Upper lobe of left lung (tissue), 6 donors: Measurements from ENCODE around the gene TPRN. TPM values are rescaled to one million over a fixed set of nuclear protein-coding genes. Genes with fewer than 3 reads are reported as not detected.
A peak's percentile ranks its signal among the peaks of the same experiment; 100 is the strongest.

ENCODE experiments used
- ATAC-seq, 2 donors: fragments of 200-7000 bp; cut with Tn5 transposase; one replicate each; pipeline ENCODE4 v1.9.1; 2022; ENCODE audit warnings: mild to moderate bottlenecking in 2 of 2, moderate library complexity in 2 of 2; ENCODE audit not compliant: low FRiP score in 2 of 2
- DNase-seq, 2 donors: peaks; one replicate each; pipeline ENCODE4 v3.0.0-alpha.2; 2019 to 2020
- H3K27ac ChIP-seq, 4 donors: fragments of 200-600 bp; sonication (generic); one replicate each; pipeline ENCODE4 v1.5.1; 2016 to 2019
- H3K27me3 ChIP-seq, 4 donors: fragments of 200-600 bp; sonication (generic); one replicate each; pipeline ENCODE4 v1.5.1; 2017 to 2019
- H3K36me3 ChIP-seq, 4 donors: fragments of 200-600 bp; sonication (generic); one replicate each; pipeline ENCODE4 v1.5.1; 2016 to 2019
- H3K4me1 ChIP-seq, 4 donors: fragments of 200-600 bp; sonication (generic); one replicate each; pipeline ENCODE4 v1.5.1; 2018 to 2019
- H3K4me3 ChIP-seq, 4 donors: fragments of 200-600 bp; sonication (generic); one replicate each; pipeline ENCODE4 v1.5.1; 2017 to 2019; ENCODE audit warnings: mild to moderate bottlenecking in 2 of 4, moderate library complexity in 1 of 4
- H3K9me3 ChIP-seq, 4 donors: fragments of 200-600 bp; sonication (generic); one replicate each; pipeline ENCODE4 v1.5.1; 2018 to 2019
- EP300 ChIP-seq, 4 donors: sonication (generic); formaldehyde crosslinking; IDR thresholded peaks; one replicate each; pipeline ENCODE4 v1.5.1; 2017; ENCODE audit warnings: antibody characterized with exemption in 4 of 4, control low read depth in 2 of 4
- POLR2A ChIP-seq, 4 donors: fragments of 450-650 bp; IDR thresholded peaks; one replicate each; pipeline ENCODE4 v1.5.1; 2016 to 2017; ENCODE audit warnings: antibody characterized with exemption in 4 of 4, mild to moderate bottlenecking in 2 of 4
- POLR2AphosphoS5 ChIP-seq, 2 donors: sonication (generic); formaldehyde crosslinking; IDR thresholded peaks; one replicate each; pipeline ENCODE4 v1.5.1; 2017; ENCODE audit warnings: antibody characterized with exemption in 2 of 2
- WGBS, 2 donors: methylation state at CpG; one replicate each; pipeline ENCODE4 v1.1.5; 2017 to 2018; 5-methylcytosine and 5-hydroxymethylcytosine counted together
- total RNA-seq, 6 donors: library from RNA; depleted of rRNA in 4 of 6; stranded (reverse); fragments of >200 nt in 4 of 6; gene quantifications; one replicate each; pipeline versions ENCODE4 v1.1.0 to v1.2.1, GENCODE V29; 2016 to 2021
- TF ChIP-seq, protein P1 (sequence below), 6 experiments: fragments of 450-650 bp in 4 of 6; fragments of 200-600 bp in 2 of 6; sonication (generic) in 2 of 6; IDR thresholded peaks; one replicate each; pipeline ENCODE4 v1.5.1; 2016 to 2019; ENCODE audit warnings: antibody characterized with exemption in 6 of 6
- donor health status: DM: no; HTN: no; CAD: no; lungs with moderate emphysema.
- donor health status: DM: no; HTN: yes; CAD: no; lungs with severe emphysema.

Gene TPRN
- total RNA-seq, 6 donors from 2014 or later = 18.9 to 33.1 (median 27.1) TPM

DNA sequence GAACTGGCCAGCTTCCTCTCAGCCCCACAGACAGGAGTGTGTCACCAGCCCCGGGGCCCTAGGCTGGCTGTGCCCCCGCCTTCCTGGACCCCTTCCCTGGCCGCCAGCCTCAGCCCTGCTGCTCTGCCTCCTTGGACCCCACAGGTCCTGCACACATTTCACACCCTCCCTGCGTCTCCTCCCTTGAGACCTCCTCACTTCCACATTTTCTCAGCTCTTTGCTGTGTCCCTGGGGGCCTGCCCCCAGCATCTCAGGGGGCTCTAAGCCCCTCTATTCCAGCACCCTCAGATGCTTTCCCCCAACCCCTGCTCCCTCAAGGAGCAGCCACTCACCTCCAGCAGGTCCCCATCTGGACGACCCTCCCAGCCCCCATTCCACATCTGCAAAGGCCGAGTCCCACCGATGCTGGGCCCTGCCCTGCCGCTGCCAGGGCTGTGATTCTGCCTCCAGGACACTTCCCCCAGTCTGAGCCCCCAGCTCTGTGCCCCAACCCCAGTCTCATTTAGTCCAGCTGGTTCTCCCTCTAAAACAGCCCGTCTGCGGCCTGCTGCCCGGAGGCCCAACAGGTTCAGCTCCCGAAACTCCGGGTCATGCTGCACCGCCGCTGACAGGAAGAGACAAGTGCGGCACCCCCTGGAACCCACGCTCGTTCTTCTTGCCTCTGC, 34.4 kb upstream of the TPRN start:
- ATAC-seq (no peak), DNase-seq (peak in 1 of 2 donors; percentile 73)
- Histone ChIP-seq H3K27ac (no peak overlapping the region), H3K4me3 (no peak overlapping the region), H3K36me3 (no peaks in the 10 kb centered on the region), H3K9me3 (no peaks in the 10 kb centered on the region), H3K4me1 (peaks cover 19 to 45% (median 28%) of the 10 kb centered on the region in 4 donors), H3K27me3 (peaks cover 0 to 20% (median 4%) of the 10 kb centered on the region in 4 donors)
- no peak for TF ChIP-seq POLR2A (IDR thresholded peaks at IDR 0.05)
- TF ChIP-seq, protein P1, sequence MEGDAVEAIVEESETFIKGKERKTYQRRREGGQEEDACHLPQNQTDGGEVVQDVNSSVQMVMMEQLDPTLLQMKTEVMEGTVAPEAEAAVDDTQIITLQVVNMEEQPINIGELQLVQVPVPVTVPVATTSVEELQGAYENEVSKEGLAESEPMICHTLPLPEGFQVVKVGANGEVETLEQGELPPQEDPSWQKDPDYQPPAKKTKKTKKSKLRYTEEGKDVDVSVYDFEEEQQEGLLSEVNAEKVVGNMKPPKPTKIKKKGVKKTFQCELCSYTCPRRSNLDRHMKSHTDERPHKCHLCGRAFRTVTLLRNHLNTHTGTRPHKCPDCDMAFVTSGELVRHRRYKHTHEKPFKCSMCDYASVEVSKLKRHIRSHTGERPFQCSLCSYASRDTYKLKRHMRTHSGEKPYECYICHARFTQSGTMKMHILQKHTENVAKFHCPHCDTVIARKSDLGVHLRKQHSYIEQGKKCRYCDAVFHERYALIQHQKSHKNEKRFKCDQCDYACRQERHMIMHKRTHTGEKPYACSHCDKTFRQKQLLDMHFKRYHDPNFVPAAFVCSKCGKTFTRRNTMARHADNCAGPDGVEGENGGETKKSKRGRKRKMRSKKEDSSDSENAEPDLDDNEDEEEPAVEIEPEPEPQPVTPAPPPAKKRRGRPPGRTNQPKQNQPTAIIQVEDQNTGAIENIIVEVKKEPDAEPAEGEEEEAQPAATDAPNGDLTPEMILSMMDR (IDR thresholded peaks at IDR 0.05) = no peak
- TF ChIP-seq POLR2AphosphoS5 (IDR thresholded peaks at IDR 0.05) = no peak
- no peak for TF ChIP-seq EP300 (IDR thresholded peaks at IDR 0.05)
- WGBS, 2 donors = 81 to 82% methylated on average over 14 to 16 of the region's 18 CpGs

DNA sequence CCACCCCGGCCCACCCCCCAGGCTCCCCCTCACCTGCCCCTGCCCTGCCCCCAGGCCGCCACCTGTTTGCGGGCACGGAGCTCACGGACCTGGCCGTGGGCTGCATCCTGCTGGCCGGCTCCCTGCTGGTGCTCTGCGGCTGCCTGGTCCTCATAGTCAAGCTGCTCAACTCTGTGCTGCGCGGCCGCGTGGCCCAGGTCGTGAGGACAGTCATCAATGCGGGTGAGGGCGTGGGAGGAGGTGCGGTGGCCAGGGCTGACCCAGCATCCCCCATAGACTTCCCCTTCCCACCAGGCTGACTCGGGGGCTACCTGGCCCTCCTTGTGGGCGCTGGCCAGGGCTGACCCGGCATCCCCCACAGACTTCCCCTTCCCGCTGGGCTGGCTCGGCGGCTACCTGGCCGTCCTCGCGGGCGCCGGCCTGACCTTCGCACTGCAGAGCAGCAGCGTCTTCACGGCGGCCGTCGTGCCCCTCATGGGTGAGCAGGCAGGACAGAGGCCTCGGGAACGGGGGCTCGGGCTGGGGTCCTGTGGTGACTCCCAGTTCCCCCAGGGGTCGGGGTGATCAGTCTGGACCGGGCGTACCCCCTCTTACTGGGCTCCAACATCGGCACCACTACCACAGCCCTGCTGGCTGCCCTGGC, 33.6 kb upstream of the TPRN start:
- no peak for ATAC-seq
- no peak for TF ChIP-seq POLR2AphosphoS5 (IDR thresholded peaks at IDR 0.05)
- TF ChIP-seq POLR2A (IDR thresholded peaks at IDR 0.05) = no peak
- TF ChIP-seq EP300 (IDR thresholded peaks at IDR 0.05) = no peak
- TF ChIP-seq, protein P1 (IDR thresholded peaks at IDR 0.05) = no peak
- peaks cover 0 to 27% (median 4%) of the 10 kb centered on the region in 4 donors for H3K27me3 ChIP-seq
- no peak overlapping the region for H3K4me3 ChIP-seq
- WGBS, 2 donors = 52% methylated on average over 26 of the region's 40 CpGs; no CpG with 5 or more reads in 1 of the 2 donors
- H3K27ac ChIP-seq = no peak overlapping the region
- H3K9me3 ChIP-seq = no peaks in the 10 kb centered on the region
- peak in 1 of 2 donors; percentile 81 for DNase-seq
- peaks cover 15 to 38% (median 22%) of the 10 kb centered on the region in 4 donors for H3K4me1 ChIP-seq
- H3K36me3 ChIP-seq = no peaks in the 10 kb centered on the region

DNA sequence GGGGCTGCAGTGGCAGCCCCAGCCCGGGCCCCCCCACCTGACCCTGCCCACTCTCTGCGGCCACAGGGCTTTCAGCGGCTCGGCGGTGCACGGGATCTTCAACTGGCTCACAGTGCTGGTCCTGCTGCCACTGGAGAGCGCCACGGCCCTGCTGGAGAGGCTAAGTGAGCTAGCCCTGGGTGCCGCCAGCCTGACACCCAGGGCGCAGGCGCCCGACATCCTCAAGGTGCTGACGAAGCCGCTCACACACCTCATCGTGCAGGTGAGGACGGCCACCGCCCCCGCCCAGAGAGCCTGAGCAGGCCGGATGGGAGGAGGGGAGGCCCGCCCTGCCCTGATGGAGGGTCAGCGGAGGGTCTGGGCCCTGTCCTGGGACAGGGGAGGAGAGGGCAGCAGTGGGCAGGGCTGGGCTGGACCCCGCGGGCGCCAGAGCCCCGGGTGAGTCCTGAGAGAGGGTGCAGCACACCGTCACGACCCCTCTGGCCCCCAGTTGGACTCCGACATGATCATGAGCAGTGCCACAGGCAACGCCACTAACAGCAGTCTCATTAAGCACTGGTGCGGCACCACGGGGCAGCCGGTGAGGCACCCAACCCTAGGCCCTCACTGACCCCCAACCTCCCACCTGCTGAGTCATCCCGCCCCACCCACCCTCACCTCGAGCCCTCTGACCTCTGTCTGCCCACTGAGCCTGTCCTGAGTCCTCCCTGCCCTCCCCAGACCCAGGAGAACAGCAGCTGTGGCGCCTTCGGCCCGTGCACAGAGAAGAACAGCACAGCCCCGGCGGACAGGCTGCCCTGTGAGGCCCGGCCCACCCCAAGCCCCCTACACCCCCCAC, 32.8 kb upstream of the TPRN start:
- Histone ChIP-seq H3K27ac (no peak overlapping the region), H3K27me3 (peaks cover 0 to 34% (median 4%) of the 10 kb centered on the region in 4 donors), H3K9me3 (no peaks in the 10 kb centered on the region), H3K4me3 (no peak overlapping the region), H3K36me3 (no peaks in the 10 kb centered on the region), H3K4me1 (peaks cover 14 to 30% (median 17%) of the 10 kb centered on the region in 4 donors)
- TF ChIP-seq EP300 (IDR thresholded peaks at IDR 0.05) (no peak), POLR2AphosphoS5 (IDR thresholded peaks at IDR 0.05) (no peak), POLR2A (IDR thresholded peaks at IDR 0.05) (no peak)
- TF ChIP-seq, protein P1 (IDR thresholded peaks at IDR 0.05) = no peak
- no peak for DNase-seq
- WGBS, 2 donors = 78 to 80% methylated on average over 1 to 32 of the region's 40 CpGs
- no peak for ATAC-seq

DNA sequence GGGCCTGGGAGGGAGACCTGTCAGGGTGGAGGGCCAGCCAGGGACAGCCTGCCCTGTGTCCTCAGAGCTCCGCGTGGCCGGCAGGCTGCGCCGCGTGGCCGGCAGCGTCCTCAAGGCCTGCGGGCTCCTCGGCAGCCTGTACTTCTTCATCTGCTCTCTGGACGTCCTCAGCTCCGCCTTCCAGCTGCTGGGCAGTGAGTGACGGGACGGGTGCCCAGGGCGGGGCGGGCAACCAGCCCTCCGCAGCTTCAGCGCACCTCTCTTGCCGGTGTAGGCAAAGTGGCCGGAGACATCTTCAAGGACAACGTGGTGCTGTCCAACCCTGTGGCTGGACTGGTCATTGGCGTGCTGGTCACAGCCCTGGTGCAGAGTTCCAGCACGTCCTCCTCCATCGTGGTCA, 32.0 kb upstream of the TPRN start:
- Histone ChIP-seq H3K4me1 (peaks cover 14 to 31% (median 24%) of the 10 kb centered on the region in 4 donors), H3K4me3 (no peak overlapping the region), H3K36me3 (no peaks in the 10 kb centered on the region), H3K27ac (no peak overlapping the region), H3K27me3 (peaks cover 0 to 34% (median 4%) of the 10 kb centered on the region in 4 donors), H3K9me3 (no peaks in the 10 kb centered on the region)
- DNase-seq (peak in 1 of 2 donors; percentile 74), ATAC-seq (no peak)
- WGBS, 2 donors = 71 to 72% methylated on average over 13 to 24 of the region's 24 CpGs
- TF ChIP-seq EP300 (IDR thresholded peaks at IDR 0.05) (no peak), POLR2A (IDR thresholded peaks at IDR 0.05) (no peak), POLR2AphosphoS5 (IDR thresholded peaks at IDR 0.05) (no peak)
- TF ChIP-seq, protein P1 (IDR thresholded peaks at IDR 0.05) = no peak
